GM21526 (cell line): ENCODE data around the gene GMFB.

Experiments used
- ATAC-seq: cut with Tn5 transposase; IDR thresholded peaks from one replicate; pipeline ENCODE4 v1.9.1; 2021; ENCODE audit warnings: moderate library complexity; ENCODE audit not compliant: unreplicated experiment, low FRiP score

Gene GMFB

DNA sequence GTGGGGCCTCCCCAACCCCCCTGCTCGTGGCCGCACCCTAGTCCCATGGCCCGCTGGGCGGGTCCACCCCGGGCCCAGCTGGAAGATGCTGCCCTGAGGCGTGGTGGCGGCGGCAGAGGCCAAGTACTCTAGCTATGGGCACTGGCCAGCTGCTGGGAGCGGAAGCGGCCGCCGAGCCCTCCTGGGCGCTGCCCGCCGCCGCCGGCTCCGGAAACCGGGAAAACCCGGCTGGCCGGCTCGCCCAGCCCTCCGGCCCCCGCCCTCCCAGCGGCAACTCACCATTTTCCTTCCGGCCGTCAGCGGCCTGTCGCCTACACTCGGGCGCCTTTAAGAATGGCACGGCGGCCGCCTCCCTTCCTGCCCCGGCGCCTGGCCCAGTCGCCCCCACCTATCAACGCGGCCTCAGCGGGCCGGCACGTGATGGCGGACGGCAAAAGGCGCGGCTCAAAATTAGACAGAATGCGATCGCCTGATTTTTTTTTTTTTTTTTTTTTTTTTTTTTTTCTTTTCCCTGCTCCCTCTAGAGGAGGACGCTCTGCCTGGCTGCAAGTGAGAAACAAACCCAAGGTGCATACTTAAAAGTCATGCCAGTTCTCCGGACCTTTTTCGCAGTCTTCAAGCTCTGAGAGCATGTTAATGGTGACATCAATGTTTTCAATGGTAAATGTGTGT, at the start of gene GMFB:
GMFB (minus strand) TSS at position 335 of the 672 bp plus-strand sequence; CDS start at position 282, 53 bp downstream.
- peak; percentile 88 for ATAC-seq

GRCh38 chr14:54538055-54538454, 49.3 kb upstream of the GMFB start:
- ATAC-seq: no peak

- ATAC-seq: no peak
Observed at GRCh38 chr14:54537651-54538050, 48.9 kb upstream of the GMFB start.

GRCh38 chr14:54535646-54536045, 46.9 kb upstream of the GMFB start:
- no peak for ATAC-seq

DNA sequence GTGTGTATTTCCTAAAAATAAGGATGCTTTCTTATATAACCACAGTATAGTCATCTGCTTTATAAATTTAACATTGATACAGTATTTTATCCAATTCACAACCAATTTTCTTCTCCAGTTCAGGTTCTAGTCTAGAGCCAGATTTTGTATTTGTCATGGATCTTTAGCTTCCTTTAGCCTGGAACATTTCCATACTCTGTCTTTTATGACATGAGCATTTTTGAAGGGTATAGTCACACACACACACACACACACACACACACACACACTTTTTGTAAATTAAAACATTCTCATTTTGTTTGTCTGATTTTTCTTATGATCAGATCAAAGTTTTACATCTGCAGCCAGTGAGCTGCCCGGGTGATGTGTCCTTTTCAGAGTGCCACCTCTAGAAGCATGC, 46.3 kb upstream of the GMFB start:
- ATAC-seq: no peak

DNA sequence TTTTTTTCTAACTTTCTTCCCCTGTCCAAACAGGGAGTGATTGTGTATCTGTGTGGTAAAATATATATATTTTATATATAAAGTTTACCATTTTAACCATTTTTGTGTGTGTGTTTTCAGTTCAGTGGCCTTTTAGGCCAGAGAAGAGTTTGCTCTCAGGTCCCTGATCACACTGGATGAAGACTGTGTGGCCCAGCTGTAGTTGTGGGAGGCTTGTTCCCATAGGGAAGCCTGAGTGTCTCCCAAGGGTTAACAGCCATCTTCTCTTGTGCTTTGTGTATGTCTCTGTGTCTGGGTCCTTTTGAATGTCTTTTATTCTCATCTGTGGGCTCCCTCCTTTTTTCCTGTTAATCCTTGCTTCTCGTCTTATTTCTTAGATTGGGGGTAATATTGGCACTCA, 44.3 kb upstream of the GMFB start:
- no peak for ATAC-seq

DNA sequence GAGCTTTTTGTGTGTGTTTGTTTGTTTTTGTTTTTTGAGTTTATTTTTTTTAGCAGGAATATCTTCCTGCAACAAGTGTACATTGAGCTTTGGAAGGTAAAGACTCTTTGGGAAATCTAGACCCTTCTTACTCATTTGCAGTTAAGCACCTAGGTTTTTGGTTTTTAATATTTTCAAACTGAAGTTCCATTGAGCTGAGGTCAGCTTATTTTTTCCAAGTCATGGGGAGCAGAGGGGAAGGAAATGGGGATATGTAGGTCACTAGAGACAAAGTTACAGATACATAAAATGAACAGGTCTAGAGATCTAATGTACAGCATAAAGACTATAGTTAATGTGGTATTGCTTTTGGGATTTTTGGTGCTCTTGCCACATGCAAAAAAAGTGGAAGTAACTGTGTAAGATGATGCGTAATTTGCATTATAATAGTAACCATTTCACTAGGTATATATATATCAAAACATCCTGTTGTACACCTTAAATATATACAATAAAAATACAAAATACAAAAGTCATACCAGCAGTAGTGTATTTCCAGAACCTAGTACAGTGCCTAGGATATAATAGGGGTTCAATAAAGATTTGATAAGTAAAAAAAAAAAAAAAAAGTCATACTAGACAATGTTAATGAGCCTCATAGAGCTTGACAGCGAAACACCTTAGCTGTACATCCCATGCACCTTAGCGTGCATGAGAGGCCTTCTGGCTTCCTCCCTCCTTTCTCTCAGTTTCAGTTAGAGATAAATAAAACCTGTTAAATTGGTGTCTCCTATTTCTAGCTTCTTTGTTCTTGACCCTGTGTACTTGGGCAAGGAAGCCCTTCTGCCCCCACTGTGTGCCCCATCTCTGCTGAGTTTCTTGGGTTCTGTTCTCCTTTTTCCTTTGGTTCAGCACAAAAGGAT, 43.6 kb upstream of the GMFB start:
- peak; percentile 98 for ATAC-seq

- ATAC-seq: no peak
Observed at GRCh38 chr14:54529811-54530210, 41.0 kb upstream of the GMFB start.

GRCh38 chr14:54528973-54529372, 40.2 kb upstream of the GMFB start:
- ATAC-seq: no peak

DNA sequence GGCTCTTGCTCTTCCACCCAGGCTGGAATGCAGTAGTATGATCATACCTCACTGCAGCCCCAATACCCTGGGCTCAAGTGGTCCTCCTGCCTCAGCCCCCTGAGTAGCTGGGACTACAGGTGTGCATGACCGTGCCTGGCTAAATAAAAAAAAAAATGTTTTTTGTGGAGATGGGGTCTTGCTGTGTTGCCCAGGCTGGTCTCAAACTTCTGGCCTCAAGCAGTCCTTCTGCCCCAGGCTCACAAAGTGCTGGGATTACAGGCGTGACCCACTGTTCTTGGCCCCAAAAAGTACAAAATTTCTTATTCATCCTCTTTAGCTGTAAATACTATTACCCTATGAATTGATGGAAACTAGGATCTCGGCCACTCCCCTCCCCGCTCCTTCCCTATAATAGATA, 35.6 kb upstream of the GMFB start:
- ATAC-seq: no peak

GRCh38 chr14:54516709-54517108, 27.9 kb upstream of the GMFB start:
- ATAC-seq: no peak

DNA sequence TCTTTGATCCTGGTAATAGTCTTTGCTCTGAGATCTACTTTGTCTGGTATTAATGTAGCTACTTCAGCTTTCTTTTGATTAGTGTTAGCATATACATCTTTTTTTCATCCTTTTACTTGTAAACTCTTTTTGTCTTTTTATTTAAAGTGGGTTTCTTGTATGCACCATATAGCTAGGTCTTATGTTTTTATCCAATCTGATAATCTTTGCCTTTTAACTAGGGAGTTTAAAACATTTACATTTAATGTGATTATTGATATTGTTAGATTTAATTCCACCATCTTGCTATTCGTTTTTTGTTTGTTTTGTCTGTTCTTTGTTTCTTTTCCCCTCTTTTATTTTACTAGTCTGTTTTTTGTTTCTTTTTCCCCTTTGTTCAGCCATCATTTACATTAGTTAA, 26.9 kb upstream of the GMFB start:
- ATAC-seq: no peak

- no peak for ATAC-seq
Observed at GRCh38 chr14:54512393-54512792, 23.6 kb upstream of the GMFB start.

GRCh38 chr14:54509546-54510501, 21.0 kb upstream of the GMFB start, which contains the start of gene CGRRF1:
Gene CGRRF1, plus strand, starts transcription at chr14:54509906. Its CDS starts 54 bp downstream, at chr14:54509960.
- ATAC-seq: peak; percentile 92

DNA sequence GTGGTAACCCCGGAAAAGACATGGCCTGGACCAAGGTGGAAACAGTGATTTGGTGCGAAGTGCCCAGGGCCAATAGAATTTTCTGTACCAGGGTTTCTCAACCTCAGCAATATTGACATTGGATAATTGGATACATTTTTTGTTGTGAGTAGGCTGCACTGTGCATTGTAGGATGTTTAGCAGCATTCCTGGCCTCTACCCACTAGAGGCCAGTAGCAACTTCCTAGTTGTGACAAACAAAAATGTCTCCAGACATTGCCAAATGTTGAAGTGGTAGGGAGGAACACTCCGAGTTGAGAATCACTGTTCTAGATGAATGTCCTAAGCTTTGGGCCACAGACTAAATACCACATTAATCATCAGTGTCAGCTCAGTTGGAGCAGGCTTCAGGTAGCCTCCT, 14.7 kb upstream of the GMFB start:
- no peak for ATAC-seq

DNA sequence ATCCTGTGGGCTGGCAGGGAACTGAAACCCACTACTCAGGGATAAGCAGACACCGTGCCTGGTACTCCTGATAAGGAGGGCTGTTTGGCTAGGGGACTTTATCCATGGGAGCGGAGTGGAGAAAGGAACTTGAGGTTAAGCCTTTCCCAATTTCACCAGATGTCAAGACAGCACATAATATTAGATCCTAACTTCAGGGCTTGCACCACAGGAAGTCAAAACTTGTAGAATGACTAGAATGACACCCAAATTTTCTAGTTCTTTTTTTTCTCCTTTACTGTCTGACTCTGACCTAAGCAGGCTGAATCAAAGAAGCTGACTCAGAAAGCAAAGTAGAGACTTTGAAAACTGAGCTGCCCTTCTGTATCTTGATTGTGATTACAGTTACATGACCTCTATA, 13.8 kb upstream of the GMFB start:
- ATAC-seq: no peak

DNA sequence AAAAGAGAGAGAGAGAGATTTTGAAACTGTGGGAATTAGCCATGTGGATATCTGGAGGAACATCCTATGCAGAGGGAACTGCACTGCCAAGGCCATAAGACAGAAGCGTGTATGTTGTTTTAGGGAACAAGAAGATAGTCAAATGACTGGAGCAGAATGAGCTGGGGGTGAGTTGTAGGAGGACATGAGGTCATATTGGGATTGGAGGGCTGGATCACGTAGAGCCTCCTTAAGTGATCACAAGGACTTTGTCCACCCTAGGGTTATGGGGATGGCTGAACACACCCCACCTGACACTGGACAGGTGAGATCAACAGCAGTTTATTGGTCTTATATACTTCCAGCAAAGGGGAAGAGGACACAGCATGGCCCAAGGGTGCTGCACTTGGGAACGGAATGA, 12.7 kb upstream of the GMFB start:
- ATAC-seq: no peak

DNA sequence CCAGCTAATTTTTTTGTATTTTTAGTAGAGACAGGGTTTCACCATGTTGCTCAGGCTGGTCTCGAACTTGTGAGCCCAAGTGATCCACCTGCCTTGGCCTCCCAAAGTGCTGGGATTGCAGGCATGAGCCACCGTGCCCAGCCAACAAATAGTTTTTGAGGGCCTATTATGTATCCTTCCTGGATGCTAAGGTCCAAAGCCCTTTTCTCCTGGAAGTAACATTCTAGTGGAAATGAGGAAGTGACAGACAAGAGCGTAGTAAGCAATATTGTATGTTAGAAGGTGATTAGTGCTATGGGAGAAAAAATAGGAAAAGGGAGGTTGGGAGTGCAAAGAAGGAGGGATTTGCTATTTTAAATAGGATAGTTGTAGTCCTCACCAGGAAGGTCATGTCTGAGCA, 12.0 kb upstream of the GMFB start:
- no peak for ATAC-seq

- ATAC-seq: no peak
Observed at GRCh38 chr14:54498579-54498978, 9.8 kb upstream of the GMFB start.

- ATAC-seq: no peak
Observed at GRCh38 chr14:54498095-54498531, 9.3 kb upstream of the GMFB start.

- ATAC-seq: no peak
Observed at GRCh38 chr14:54497224-54497623, 8.4 kb upstream of the GMFB start.
